GM21423 (cell line): ENCODE data around the gene KANK2.
"Not testable (repeated sequence)": the region's sequence is repeated elsewhere in the genome, so short reads cannot be mapped to it uniquely, and the experiment has no call there.

Experiments used
- ATAC-seq: cut with Tn5 transposase; IDR thresholded peaks from one replicate; pipeline ENCODE4 v1.9.1; 2021; ENCODE audit warnings: mild to moderate bottlenecking, moderate library complexity; ENCODE audit not compliant: unreplicated experiment

Gene KANK2

GRCh38 chr19:11142528-11143171 lies 54.7 kb downstream of the KANK2 start:
- ATAC-seq = no peak

- ATAC-seq = no peak
Measured at GRCh38 chr19:11141937-11142527, 55.3 kb downstream of the KANK2 start.

- ATAC-seq = no peak
Measured at GRCh38 chr19:11140896-11141295, 56.4 kb downstream of the KANK2 start.

GRCh38 chr19:11140023-11140538 lies 57.3 kb downstream of the KANK2 start:
- ATAC-seq = not testable (repeated sequence)

- no peak for ATAC-seq
Measured at GRCh38 chr19:11138601-11139300, 58.6 kb downstream of the KANK2 start.

- ATAC-seq = no peak
Measured at GRCh38 chr19:11137542-11138384, 59.6 kb downstream of the KANK2 start.

GRCh38 chr19:11136400-11137101 lies 60.8 kb downstream of the KANK2 start:
- no peak for ATAC-seq

- ATAC-seq = no peak
Measured at GRCh38 chr19:11131471-11131870, 65.9 kb downstream of the KANK2 start.

- no peak for ATAC-seq
Measured at GRCh38 chr19:11130824-11131455, 66.4 kb downstream of the KANK2 start.

GRCh38 chr19:11127905-11128304 lies 69.4 kb downstream of the KANK2 start:
- no peak for ATAC-seq

GRCh38 chr19:11125994-11126685 lies 71.2 kb downstream of the KANK2 start:
- no peak for ATAC-seq

GRCh38 chr19:11124157-11124556 lies 73.2 kb downstream of the KANK2 start:
- not testable (repeated sequence) for ATAC-seq

GRCh38 chr19:11123114-11123513 lies 74.2 kb downstream of the KANK2 start:
- no peak for ATAC-seq

GRCh38 chr19:11121963-11122362 lies 75.4 kb downstream of the KANK2 start:
- not testable (repeated sequence) for ATAC-seq

GRCh38 chr19:11116507-11116906 lies 80.8 kb downstream of the KANK2 start:
- no peak for ATAC-seq

GRCh38 chr19:11115895-11116446 lies 81.4 kb downstream of the KANK2 start:
- no peak for ATAC-seq

GRCh38 chr19:11115042-11115441 lies 82.3 kb downstream of the KANK2 start:
- no peak for ATAC-seq
